HL-60 (cell line): ENCODE results near the gene GANC.

ENCODE experiments used
- CTCF ChIP-seq: IDR thresholded peaks from one replicate; pipeline ENCODE4 v1.5.1; 2011; ENCODE audit warnings: low read length, control low read depth, inconsistent platforms; ENCODE audit not compliant: insufficient read depth
- POLR2AphosphoS5 ChIP-seq: IDR thresholded peaks from 2 replicates; pipeline ENCODE4 v1.6.1; 2012; ENCODE audit warnings: low read depth

DNA sequence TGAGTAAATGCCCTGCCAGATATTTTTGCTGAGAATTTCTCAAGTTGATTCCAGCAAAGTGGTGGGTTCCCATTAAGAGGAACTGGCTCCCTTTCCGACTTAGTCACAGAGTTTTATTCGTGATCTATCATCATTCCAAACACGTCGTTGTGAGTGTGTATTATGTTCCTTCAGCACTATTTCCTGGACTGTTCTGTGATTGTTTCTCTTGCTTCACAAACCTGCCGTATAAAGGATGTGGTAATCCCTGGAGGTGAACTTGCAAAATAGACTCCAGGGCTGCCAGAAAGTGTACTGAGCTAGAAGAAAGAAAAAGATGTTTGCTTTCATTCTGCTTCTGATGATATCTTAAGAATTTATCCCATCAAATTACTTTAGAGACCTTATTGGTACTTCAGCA is 71.8 kb downstream of the GANC start:
- TF ChIP-seq CTCF (no peak), POLR2AphosphoS5 (no peak)
